Mesenteric fat pad (tissue), 1 donor: Measurements from ENCODE around the gene FRAS1. TPM values are rescaled to one million over a fixed set of nuclear protein-coding genes. Genes with fewer than 3 reads are reported as not detected.
A peak's percentile ranks its signal among the peaks of the same experiment; 100 is the strongest.
"Not testable (repeated sequence)": the region's sequence is repeated elsewhere in the genome, so short reads cannot be mapped to it uniquely, and the experiment has no call there.

Experiments used
- DNase-seq: peaks from one replicate; pipeline ENCODE4 v3.0.0-alpha.2; 2020; ENCODE audit warnings: low spot score
- total RNA-seq: library from RNA; stranded (reverse); fragmentation: NEBNext Ultra II Directional; extraction: Animal tissue kit (Norgen Biotek cat#: 25700); gene quantifications from one replicate; pipeline ENCODE4 v1.2.1, GENCODE V29; 2021
- donor health status: DM: yes; HTN: yes; CAD: no.

Gene FRAS1
- total RNA-seq, 1 donor from 2014 or later = 4.3 TPM

DNA sequence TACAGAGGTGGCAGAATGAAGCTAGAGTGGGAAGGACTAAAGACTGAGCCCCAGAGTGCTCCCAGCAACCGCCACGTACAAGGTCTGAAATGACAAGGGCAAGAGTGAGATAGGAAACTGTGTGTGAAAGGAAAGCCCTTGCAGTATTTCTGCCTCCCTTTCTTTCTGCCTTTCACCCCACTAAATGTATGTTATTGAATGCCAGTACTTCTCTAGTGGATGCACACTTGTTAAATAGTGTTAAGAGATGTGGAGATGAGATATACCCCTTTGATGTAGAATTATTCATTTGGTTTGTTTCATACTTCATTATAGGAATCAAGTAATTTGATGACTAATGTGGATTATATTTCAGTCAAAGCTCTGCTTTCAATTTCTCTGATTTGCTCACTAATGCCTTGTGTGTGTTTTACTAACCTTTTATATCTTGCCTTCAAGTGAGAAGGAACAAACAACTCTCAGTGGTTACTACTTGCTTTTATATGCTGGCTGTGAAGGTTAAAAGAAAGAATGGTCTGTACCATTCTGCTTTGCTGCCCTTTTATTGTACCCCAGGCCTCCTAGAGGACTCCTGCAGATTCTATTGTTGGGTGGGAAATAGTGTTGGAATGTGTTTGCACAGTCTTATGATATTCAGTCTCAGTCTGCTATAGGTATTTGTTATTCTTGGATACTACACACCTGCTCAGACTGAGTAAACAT, 486.5 kb downstream of the FRAS1 start:
- no peak for DNase-seq

DNA sequence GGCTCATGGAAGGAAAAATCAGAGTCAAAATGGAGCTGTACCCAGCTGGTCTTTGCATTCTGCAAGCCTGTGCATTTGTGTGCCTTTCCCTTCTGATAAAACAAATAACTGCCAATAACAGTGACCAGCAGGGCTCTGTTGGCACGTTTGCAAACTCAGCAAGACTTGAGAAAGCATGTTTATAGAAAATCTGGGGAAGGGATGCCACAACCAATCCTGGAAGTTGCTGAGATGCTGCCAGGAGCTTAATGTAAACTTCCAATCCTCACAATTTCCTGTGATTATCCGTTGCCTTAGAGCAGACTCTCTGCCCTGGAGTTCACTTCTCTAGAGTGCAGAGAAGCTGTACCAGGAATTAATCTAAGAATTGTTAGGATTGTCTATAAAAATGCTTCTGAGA, 487.6 kb downstream of the FRAS1 start:
- DNase-seq = no peak

DNA sequence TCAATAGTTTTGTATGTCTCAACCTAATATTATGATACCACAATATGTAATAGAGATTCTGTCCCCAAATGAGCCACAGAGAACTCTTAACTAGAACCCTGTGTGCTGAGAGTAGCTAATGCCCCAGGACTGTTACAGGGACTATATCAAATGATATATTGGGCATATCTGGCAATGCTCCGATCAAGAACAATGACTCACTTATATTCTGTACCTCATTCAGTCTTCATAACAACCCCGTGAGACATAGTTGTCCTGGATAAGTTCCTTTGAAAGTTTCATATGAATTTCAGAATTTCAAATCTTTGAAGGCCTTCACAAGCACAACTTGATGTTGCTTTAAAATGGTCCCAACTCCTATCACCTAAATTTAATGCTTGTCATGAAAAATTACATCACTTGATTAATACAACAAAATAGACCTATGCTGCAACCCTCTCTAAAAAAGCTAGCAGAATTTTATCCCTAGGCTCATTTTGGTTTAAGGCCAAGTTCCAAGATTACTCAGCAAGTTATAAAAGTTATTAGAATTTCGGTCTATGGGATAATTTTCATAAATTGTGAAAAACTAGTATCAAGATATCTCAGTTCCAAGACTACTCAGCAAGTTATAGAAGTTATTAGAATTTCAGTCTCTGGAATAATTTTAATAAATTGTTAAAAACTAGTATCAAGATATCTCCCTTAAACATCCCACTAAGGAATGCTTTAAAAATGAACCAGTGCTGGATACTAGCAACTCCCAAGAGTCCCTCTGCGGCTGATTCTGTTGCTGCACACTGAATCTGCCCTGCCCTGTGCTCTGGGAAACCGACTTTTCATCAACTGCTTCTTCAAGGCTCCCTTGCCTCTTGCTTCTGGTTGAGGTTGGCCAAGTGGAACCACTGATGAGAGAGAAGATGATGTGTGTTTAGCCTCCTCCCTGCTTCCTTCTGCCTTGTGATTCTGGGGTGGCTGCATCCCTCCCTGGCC, 488.4 kb downstream of the FRAS1 start:
- DNase-seq = no peak

DNA sequence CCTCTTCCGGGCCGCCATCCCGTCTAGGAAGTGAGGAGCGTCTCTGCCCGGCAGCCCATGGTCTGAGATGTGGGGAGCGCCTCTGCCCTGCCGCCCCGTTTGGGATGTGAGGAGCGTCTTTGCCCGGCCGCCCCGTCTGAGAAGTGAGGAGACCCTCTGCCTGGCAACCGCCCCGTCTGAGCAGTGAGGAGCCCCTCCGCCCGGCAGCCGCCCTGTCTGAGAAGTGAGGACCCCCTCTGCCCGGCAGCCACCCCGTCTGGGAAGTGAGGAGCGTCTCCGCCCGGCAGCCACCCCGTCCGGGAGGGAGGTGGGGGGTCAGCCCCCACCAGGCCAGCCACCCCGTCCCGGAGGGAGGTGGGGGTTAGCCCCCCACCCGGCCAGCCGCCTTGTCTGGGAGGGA, 490.8 kb downstream of the FRAS1 start:
- DNase-seq = not testable (repeated sequence)

DNA sequence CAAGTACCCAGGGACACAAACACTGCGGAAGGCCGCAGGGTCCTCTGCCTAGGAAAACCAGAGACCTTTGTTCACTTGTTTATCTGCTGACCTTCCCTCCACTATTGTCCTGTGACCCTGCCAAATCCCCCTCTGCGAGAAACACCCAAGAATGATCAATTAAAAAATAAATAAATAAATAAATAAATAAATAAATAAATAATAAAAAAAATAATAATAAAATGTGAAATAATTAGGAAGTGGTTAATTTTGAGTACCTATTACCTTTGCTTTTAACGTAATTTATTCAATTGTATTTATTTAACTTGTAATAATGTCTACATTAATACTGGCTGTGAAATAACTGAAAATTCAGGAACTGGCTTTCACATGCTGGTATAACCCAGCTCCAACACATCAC, 491.8 kb downstream of the FRAS1 start:
- DNase-seq = not testable (repeated sequence)

DNA sequence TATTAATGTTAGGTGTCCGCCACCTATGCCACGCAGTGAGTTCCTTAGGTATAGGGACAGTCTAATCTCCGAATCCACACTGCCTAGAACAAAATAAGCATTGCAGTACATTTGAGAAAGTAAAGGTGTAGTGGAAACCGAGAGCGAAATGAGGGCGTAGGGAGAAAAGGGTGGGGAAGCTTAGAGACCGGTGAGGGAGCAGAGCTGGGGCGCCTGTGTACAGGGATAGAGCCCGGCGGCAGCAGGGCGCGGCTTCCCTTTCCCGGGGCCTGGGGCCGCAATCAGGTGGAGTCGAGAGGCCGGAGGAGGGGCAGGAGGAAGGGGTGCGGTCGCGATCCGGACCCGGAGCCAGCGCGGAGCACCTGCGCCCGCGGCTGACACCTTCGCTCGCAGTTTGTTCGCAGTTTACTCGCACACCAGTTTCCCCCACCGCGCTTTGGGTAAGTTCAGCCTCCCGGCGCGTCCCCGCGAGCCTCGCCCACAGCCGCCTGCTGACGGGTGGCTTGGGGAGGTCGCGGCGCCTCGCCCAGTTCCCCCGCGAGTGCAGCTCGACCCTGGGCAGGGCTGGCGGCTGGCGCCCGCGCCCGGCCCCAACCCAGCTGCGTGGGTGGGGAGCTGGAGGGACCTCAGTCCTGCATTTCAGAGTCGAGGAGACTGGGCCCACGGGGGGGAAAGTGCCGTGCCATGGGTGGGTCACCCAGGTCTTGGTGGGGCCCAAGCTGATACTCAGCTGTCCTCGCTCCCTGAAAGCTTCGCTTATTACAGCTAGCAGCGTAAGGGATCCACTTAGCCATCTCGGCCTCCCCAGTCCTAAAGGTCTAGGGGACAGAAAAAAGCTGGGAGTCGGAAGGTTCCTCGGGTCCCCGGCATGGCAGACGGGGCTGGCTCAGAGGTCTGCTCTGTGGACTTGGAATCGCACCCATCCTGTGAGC, 494.6 kb downstream of the FRAS1 start, which contains the start of gene ANXA3:
Gene ANXA3 (plus strand): TSS at position 351 of the 932 bp plus-strand sequence. CDS start 2,704 bp downstream, outside the sequence.
- peak; percentile 88 for DNase-seq

DNA sequence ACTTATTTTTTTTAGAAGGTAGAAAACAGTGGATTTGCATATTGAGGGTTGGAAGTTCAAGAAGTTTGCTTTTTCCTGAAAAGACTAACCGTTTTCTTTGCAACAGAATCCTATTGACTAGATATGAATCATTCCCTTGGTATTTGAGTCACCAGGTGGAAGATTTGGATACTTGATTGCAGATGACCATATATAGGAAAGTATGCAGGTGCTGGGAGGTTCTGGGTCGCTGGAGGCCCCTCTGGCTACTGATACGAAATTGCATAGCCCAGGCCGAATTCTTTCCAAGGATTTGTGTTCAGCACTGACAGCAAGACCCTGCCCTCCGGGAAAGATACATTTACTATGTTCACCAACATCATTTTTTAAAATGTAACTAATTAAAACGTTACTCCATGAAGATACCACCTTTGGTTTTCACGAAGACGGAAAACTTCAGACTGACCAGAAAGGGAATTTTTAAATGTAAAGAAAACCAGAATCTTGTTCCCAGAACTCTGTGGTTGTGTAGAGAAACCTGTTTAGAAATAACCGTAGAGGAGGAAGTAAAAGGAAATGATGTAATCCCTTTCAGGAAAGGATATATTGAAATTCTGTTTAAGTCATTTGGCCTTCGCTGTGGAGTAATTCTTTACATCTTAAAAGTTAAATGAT, 495.4 kb downstream of the FRAS1 start:
- DNase-seq = no peak

DNA sequence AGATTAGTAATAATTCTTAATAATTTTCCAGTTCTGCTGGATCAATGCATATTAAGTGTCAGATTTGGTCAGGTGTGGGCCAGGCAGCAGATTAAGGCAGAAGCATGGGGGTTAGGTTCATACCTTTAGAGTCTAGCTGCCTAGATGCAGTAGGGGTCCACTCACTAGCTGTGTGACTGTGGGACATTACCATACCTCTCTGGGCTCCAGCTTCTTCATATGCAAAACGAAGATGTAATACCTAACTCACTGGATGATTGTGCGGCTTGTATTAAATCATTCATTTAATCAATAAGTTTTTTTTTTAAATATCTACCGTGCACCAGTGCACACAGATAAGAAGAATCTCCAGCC, 495.9 kb downstream of the FRAS1 start:
- DNase-seq = no peak

DNA sequence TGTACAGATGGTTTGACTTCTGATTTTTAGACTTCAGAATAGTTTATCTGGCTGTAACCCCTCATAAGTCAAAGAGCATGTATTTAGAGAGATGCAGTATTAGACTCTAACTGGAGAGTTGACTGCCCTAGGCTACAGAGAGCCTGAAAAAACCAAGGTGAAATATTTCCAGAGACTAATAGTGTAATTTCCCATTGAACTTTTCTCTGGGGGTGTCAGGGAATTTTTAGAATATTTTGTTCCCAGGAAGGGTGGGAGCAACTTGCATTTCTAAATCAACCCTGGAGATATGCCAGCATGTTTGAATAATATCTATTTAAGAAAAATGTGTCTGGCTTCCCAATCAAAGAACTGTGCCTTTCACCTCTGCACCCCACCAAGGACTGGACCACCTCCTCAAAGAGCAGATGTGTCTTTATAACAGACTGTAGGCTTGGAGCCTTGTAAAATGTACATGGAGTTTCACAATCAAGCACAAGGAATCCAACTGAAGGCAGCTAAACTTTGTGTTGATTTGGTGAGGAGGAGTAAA, 496.5 kb downstream of the FRAS1 start:
- no peak for DNase-seq

DNA sequence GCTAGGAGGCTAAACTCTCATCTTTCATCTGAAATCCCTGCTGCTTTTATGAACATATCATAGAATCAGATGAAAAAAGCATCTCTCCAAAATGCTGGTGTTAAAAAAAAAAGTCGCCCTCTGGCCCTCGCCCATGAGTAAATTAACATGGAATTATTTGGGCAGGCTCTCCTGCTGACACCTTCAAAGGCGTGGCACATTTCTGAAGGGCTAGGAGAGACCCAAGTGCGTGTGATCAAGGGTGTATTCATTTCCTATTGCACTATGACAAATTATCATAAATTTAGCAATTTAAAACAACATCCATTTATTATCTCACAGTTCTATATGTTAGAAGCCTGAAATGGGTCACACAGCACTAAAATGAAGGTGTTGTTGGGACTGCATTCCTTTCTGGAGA, 499.5 kb downstream of the FRAS1 start:
- no peak for DNase-seq

DNA sequence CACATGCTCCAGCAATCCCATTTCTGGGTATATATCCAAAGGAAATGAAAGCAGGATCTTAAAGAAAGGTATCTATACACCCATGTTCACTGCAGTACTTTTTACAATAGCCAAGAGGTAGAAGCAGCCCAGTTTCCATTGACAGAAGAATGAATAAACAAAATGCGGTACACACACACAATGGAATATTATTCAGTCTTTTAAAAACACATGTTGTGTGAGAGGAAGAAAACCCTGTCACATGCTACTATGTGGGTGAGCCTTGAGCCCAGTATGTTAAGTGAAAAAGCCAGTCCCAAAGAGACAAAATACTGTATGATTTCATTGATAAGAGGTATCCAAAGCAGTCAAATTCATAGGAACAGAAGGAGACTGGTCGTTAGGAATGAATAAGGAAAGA, 500.7 kb downstream of the FRAS1 start:
- no peak for DNase-seq

DNA sequence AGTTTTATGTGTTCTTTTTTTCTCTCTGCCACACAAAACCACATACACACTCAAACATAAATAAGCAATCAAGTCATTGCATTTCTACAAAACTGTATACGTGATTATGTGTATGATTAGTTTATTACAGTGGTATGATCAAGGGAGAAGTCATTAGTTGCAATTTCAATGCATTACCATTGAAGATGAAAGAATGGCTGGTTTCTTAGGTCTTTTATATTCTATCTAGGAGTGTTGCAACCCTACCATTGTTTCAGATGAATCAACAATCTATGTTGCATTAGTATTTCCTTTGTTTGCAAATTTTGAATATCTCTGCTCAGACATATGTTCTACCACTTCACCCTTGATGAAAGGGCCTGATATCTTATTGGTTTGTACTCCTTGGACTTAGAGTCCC, 501.3 kb downstream of the FRAS1 start:
- no peak for DNase-seq

DNA sequence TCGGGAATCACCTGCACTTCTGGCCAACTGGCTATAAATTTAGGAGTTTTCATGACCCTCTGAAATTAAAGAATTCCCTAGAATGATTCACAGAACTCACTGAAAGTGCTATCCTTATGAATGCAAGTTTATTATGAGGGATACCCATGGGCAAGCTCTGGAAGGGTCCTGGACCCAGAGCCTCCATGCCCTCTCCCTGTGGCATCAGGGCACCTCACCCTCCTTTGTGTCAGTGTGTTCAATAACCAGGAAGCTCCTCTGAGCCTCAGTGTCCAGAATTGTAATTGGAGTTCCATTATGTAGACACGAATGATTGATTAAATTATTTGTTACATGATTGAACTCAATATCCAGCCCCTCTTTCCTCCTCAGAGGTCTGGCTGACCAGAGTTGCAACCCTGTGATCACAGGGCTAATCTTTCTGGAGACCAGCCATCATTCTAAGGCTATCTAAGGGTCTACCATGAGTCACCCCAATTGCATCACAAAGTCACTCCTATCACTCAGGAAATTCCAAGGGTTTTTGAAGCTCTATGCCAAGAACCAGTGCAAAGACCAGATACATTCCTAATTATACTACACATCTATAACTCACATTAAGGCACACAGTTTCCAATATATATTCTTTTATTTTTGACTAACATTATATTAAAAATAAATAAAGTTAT, 503.3 kb downstream of the FRAS1 start:
- no peak for DNase-seq

DNA sequence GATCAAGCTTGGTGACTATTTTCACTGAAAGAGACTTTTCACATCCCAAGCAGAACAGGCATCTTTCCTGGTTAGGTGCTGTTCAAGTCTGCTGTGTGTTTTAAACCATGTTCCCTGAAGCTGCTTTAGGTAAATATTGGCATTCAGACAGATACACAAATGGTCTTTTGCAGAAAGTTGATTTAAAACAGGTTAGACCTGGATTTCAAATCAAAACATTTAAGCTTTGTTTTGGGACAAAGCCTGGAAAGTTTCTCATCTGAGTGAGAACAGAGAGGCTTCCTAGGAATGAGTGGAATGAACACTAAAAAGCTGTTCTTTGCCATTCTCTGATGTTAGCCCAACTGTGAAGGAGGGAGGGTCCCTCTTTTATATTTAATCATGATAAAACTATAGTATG, 504.6 kb downstream of the FRAS1 start:
- DNase-seq = no peak

DNA sequence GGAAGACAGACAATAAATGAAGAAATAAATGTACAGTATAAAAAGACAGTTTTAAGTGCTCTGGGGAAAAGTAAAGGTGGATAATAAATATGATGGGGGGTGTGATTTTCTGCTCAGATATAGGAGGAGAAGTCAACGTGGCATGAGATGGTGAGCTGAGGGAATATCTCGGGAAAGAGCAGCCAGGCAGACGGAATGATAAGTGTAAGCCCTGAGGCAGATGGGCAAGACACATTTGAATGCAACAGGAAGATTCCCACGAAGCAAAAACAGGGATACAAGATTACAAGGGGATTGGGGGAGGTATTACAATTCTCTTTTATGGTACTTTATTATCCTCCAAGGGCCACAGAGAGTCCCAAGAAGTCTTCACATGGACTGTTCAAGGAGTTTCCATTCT, 505.6 kb downstream of the FRAS1 start:
- no peak for DNase-seq

DNA sequence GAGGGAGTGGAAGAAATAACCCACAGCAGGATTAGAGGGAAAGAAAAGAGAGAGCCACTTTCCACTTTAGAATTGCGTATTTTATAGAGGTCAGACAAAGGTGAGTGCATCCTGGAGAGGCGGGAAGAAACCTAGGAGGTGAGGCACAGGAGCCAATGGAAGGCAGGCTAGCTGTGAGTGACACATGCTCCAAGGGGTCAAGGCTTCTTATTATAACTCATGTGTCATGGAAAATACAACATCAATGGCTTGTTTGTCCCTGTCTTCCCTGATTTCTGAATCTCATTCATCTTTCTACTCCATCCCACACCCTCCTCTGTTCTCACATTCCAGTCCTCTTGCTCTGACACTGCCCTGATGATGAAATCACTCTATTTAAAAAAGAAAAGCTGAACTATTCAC, 508.8 kb downstream of the FRAS1 start:
- no peak for DNase-seq

DNA sequence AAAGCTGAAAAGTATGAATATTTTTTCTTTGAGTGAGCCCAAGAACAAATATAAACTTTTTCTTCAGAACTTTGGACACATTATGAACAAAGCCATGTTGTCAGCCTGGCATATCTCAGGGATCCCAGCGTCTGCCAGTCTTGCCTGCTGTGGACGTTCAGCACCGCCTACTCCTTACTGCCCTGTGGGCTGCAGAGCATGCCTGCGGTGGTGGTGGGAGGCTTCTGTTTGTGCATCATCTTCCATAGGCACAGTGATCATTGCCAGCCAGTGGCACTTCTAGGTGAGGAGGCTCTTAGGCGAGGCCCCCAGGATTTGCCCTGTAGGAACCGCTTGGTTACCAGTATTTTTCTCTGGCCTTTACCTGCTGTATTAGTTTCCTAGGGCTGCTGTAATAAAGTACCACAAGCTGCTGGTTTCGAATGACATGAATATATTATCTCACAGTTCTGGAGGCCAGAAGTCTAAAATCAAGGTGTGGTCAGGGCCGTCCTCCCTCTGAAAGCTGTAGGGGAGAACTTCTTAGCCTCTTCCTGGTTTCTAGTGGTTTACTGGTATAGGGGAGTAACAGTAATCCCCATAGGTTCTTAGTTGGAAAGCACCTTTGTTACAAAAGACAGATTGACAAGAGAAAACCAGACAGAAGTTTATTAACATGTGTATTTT, 509.8 kb downstream of the FRAS1 start:
- no peak for DNase-seq

DNA sequence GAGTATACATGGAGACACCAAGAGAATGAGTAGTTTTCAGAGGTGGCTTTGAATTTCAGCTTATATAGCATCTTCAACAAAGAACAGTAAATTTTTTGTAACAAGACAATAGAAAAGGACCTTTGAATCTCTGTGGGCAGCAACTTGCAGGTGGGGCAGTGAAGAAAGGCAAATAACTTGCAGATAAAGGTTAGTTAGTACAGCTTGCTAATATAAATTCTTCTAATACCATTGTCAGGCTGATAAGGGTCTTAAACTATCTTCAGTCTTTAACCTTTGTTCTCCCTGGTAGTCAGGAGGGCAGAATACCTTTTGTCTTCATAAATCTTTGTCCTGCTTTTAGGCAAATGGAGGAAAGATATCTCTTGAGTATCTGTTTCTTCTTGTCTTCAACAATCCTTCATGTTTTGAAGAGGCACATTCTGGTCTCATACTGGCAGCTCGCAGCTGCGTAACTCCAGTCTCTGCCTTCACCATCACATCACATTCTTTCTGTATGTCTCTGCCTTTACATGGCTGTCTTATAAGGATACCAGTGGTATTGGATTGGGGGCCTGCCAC, 510.5 kb downstream of the FRAS1 start:
- no peak for DNase-seq
